OCI-LY1 (cell line): ENCODE measurements around the gene KIF19.

Experiments
- CTCF ChIP-seq: fragments of 200-600 bp; sonication (generic), shearing (Covaris generic); IDR thresholded peaks from 2 replicates; pipeline ENCODE4 v1.5.1; 2017; ENCODE audit warnings: mild to moderate bottlenecking, antibody characterized with exemption, low read length, moderate library complexity, mixed read lengths
- EZH2 ChIP-seq: fragments of 200-600 bp; sonication (generic), shearing (Covaris generic); IDR thresholded peaks from 2 replicates; pipeline ENCODE4 v1.8.0; 2017; ENCODE audit warnings: borderline replicate concordance, mixed run types, mild to moderate bottlenecking, antibody characterized with exemption, low read length, moderate library complexity, mixed read lengths

GRCh38 chr17:74299226-74300009 is 26.6 kb upstream of the KIF19 start:
- TF ChIP-seq CTCF, result no peak
- no peak for TF ChIP-seq EZH2
